ENCODE results near the gene MT1A. TPM values are rescaled to one million over a fixed set of nuclear protein-coding genes. Genes with fewer than 3 reads are reported as not detected.
"Not testable (repeated sequence)": the region's sequence is repeated elsewhere in the genome, so short reads cannot be mapped to it uniquely, and the experiment has no call there.

Gene MT1A
- total RNA-seq, 4 donors from 2014 or later = 9.9 to 171 (median 25.5) TPM; not detected in 1

DNA sequence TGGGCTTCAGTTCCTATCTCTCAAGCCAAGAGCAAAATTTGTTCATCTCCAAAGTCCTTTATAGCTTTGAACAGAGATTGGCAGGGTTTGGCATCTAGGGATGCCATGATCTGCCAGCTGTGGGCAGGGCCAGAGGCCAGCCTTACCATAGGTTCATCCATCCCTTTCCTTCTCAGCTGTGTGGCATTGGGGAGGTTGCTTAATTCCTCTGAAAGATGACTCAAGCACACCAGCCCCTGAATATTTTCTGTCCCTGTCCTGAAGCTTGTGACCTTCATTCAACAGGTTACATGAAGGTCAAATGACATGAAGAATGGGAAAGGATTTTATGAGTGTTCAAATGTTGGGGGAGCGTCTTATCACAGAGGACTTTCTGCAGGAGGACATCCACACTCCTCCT, 26.0 kb downstream of the MT1A start:
- no peak overlapping the region for H3K27ac ChIP-seq
- H3K36me3 ChIP-seq = no peaks in the 10 kb centered on the region
- 82 to 100% methylated on average over 1 of the region's 1 CpG for WGBS, 2 donors (ENCODE audit: low coverage in 1 of 2)
- H3K27me3 ChIP-seq = peaks cover 100% of the 10 kb centered on the region
- TF ChIP-seq, protein P1, sequence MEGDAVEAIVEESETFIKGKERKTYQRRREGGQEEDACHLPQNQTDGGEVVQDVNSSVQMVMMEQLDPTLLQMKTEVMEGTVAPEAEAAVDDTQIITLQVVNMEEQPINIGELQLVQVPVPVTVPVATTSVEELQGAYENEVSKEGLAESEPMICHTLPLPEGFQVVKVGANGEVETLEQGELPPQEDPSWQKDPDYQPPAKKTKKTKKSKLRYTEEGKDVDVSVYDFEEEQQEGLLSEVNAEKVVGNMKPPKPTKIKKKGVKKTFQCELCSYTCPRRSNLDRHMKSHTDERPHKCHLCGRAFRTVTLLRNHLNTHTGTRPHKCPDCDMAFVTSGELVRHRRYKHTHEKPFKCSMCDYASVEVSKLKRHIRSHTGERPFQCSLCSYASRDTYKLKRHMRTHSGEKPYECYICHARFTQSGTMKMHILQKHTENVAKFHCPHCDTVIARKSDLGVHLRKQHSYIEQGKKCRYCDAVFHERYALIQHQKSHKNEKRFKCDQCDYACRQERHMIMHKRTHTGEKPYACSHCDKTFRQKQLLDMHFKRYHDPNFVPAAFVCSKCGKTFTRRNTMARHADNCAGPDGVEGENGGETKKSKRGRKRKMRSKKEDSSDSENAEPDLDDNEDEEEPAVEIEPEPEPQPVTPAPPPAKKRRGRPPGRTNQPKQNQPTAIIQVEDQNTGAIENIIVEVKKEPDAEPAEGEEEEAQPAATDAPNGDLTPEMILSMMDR (IDR thresholded peaks at IDR 0.05) = no peak
- TF ChIP-seq EP300 (IDR thresholded peaks at IDR 0.05) = no peak
- TF ChIP-seq POLR2A (IDR thresholded peaks at IDR 0.05) = no peak
- TF ChIP-seq POLR2AphosphoS5 (IDR thresholded peaks at IDR 0.05) = no peak
- no peak for ATAC-seq
- H3K9me3 ChIP-seq = no peaks in the 10 kb centered on the region
- no peak overlapping the region for H3K4me3 ChIP-seq
- peaks cover 0 to 25% (median 11%) of the 10 kb centered on the region in 3 donors for H3K4me1 ChIP-seq

DNA sequence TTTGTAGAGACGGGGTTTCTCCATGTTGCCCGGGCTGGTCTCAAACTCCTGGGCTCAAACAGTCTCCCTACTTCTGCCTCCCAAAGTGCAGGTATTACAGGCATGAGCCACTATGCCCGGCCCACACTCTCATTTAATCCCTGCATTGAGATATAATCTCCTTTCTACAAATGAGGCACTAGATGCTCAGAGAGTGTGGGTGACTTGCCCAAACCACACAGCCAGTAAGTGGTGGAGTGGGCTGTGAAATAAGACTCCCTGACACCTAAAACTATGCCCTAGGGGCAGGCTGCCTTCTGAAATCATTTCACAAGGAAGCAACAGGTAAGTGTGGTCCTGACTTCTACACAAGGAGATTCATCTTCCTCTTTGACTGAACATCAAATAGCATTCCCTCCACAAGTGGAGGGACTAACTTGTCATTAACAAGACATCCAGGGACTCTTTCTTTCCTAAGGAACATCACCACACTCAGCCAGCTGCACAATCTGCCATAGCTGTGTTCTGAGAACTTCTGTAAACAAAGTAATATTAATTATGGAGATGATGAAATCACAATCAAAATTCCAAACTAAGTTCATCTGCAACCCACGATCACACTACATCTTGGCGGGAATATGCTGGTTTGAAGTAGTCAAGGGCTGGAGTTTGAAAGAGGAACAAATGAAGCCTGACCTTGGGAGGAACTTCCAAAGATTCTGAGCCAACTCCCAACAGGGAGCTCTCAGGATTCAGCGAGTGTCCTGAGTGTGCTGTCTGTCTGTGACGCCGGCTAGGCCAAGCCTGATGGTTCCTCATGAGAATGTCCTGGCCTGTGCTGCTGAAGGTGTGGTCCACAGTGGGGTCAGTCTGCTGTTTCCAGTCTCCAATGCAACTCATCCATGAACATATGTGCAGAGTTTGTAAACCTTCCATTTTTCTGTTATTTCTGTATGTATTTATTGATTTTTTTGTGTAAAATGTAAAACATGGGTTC, 27.1 kb downstream of the MT1A start:
- not testable (repeated sequence) for H3K36me3 ChIP-seq, H3K4me3 ChIP-seq, H3K27ac ChIP-seq, H3K9me3 ChIP-seq
- peak; percentile 50 for ATAC-seq
- Histone ChIP-seq H3K27me3 (peaks cover 100% of the 10 kb centered on the region), H3K4me1 (peaks cover 0 to 31% (median 17%) of the 10 kb centered on the region in 3 donors)
- 36 to 68% methylated on average over 2 to 7 of the region's 8 CpGs for WGBS, 2 donors (ENCODE audit: low coverage in 1 of 2)

DNA sequence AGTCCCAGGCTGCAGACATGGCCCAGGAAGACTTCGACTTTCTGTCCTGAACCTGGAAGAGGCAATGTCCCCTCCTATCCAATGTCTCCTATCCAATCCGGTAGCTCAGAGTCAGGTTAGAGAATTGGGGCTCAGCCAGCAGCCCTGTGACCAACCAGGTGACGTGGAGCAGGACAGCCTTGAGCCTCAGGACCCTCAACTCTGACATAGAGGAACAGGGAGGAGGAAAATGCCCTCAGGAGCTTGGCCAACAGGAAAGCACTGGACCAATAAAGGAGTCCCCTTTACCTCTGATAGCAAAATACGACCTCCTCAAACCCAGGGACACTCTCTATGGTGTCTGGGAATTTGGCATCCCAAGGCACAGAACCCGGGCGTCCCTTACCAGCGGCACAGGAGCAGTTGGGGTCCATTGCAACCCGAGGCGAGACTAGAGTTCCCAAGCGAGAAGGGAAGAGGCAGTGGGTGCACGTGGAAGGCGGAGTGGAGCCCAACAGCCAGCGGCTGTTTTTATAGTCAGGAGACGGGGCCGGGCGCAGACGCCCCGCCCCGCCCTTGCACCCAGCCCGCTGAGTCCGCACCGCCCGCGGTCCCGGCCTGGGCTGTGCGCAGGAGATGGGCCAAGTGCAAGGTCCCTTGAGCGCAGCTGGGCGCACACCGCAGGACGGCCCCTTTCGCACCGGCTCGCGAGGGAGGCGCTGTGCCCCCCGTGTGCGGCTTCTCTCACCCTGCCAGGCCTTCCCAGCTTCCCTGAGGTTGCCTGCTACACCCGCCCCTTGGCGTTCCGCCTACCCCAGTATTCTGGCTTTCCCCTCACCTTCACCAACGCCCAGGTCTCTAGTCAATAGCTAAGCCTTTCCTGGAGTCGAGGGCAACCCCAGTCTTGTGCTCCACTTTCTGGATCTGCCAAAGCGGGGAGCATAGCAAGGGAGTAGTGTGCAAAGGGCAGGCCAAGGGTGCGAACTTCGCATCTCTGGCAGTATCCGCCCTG, 29.4 kb downstream of the MT1A start, which contains the start of gene MT1G:
Gene MT1G, minus strand, starts transcription at position 485 of the 991 bp plus-strand sequence. Its CDS starts 72 bp downstream, at position 413.
- no peak within 1 kb of the TSS for H3K27ac ChIP-seq
- WGBS, 2 donors (ENCODE audit: low coverage in 1 of 2) = 5 to 45% methylated on average over 10 to 22 of the region's 46 CpGs
- peak; percentile 73 for ATAC-seq
- peaks cover 100% of the 10 kb centered on the region for H3K27me3 ChIP-seq
- peak within 1 kb of the TSS in 1 of 2 donors; percentile 29 for H3K4me3 ChIP-seq
- TF ChIP-seq, protein P1 (IDR thresholded peaks at IDR 0.05) = no peak
- TF ChIP-seq POLR2AphosphoS5 (IDR thresholded peaks at IDR 0.05) = no peak
- TF ChIP-seq EP300 (IDR thresholded peaks at IDR 0.05) = no peak
- no peak for TF ChIP-seq POLR2A (IDR thresholded peaks at IDR 0.05)
- no peaks in the 10 kb centered on the region for H3K36me3 ChIP-seq
- peaks cover 0 to 26% (median 15%) of the 10 kb centered on the region in 3 donors for H3K4me1 ChIP-seq
- H3K9me3 ChIP-seq = no peaks in the 10 kb centered on the region

- no peaks in the 10 kb centered on the region for H3K9me3 ChIP-seq
- peaks cover 0 to 20% (median 12%) of the 10 kb centered on the region in 3 donors for H3K4me1 ChIP-seq
- peaks cover 98% of the 10 kb centered on the region for H3K27me3 ChIP-seq
- ATAC-seq = peak; percentile 17
- H3K4me3 ChIP-seq = no peak within 1 kb of the TSS
- H3K27ac ChIP-seq = no peak within 1 kb of the TSS
- H3K36me3 ChIP-seq = no peaks in the 10 kb centered on the region
- 46 to 88% methylated on average over 4 to 8 of the region's 38 CpGs for WGBS, 2 donors (ENCODE audit: low coverage in 1 of 2)
- TF ChIP-seq, protein P1 (IDR thresholded peaks at IDR 0.05) = no peak
- no peak for TF ChIP-seq POLR2AphosphoS5 (IDR thresholded peaks at IDR 0.05)
- no peak for TF ChIP-seq POLR2A (IDR thresholded peaks at IDR 0.05)
These were observed 30.8 kb downstream of the MT1A start, which contains the start of gene MT1H for GRCh38 chr16:56669005-56669839. Gene MT1H, plus strand, starts transcription at chr16:56669814. Its CDS starts 71 bp downstream, at chr16:56669885.
